GM18507 (cell line): ENCODE measurements around the gene MTERF4.
"Not testable (repeated sequence)": the region's sequence is repeated elsewhere in the genome, so short reads cannot be mapped to it uniquely, and the experiment has no call there.

Source experiments
- DNase-seq: peaks from one replicate; pipeline ENCODE4 v3.0.0; 2011; ENCODE audit warnings: low read depth; ENCODE audit not compliant: insufficient read length; ENCODE audit errors: extremely low spot score
- FAIRE-seq: peaks from 2 replicates; lab custom pipeline; 2011; peaks lifted over from hg19 to GRCh38; lab: Jason Lieb, UNC

Gene MTERF4

DNA sequence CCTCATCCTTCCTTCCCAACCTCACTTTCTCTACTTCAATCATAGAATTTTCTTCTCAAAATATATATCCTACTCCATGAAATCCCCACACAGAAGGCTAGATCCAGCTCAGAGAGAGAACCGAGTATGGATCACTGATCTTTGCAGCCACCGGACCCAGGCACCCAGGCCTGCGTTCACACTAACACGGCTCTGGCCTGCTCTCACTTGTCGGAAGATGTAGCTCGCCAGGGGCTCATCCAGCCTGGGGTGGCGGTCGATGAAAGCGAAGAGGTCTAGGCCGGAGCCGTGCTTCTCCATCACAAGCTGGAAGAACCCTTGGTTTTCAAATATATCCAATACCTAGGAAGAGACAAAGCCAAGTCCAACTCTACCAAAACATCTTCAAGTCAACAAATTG lies 12.7 kb upstream of the MTERF4 start:
- FAIRE-seq, result no peak
- no peak for DNase-seq

- DNase-seq (no peak), FAIRE-seq (peak; percentile 72)
These were observed 10.5 kb upstream of the MTERF4 start for GRCh38 chr2:241112592-241112991.

- DNase-seq (no peak), FAIRE-seq (no peak)
These were observed 10.0 kb upstream of the MTERF4 start for GRCh38 chr2:241112046-241112445.

DNA sequence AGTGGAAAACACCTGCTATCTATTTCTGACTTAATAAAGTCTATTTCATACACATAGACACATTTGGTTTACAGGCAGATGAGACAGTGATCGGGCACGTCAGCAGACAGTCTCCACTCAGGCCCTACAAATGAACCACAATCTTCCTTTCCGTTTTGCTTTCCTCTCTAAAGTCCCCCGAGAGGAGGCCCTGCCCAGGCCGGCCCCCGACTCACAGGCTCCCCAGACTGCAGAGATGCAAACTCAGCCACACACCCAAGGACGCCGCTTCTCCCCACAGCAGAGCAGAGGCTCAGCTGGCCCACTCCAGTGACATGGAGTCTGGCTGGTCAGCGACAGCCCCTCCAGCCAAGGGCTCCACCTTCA lies 9.3 kb upstream of the MTERF4 start:
- FAIRE-seq, result no peak
- no peak for DNase-seq

- peak; percentile 87 for FAIRE-seq
- DNase-seq, result no peak
These were observed 8.7 kb upstream of the MTERF4 start for GRCh38 chr2:241110607-241111439.

DNA sequence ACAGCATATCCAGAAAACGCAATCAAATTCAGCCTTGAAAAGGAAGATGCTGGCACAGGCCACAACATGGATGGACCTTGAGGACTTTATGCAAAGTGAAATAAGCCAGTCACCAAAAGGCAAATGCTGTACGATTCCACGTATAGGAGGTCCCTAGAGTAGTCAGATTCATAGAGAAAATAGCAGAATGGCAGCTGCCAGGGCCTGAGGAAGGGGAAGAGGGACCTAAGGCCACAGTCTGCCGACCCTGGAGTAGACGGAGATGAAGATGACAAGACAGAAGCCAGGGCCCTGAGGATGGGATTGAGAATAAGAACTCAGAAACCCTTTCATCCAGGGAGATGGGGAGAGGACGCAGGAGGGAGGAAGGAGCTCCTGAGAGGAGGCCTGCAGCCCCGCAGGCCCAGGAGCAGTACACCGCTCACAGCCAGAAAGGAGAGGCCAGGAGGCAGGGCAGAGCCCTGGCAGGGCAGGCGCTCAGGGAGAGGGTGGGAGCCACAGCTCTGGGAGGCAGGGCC lies 8.1 kb upstream of the MTERF4 start:
- DNase-seq (no peak), FAIRE-seq (no peak)

GRCh38 chr2:241109210-241110088 lies 7.4 kb upstream of the MTERF4 start:
- FAIRE-seq (peak; percentile 5), DNase-seq (no peak)

DNA sequence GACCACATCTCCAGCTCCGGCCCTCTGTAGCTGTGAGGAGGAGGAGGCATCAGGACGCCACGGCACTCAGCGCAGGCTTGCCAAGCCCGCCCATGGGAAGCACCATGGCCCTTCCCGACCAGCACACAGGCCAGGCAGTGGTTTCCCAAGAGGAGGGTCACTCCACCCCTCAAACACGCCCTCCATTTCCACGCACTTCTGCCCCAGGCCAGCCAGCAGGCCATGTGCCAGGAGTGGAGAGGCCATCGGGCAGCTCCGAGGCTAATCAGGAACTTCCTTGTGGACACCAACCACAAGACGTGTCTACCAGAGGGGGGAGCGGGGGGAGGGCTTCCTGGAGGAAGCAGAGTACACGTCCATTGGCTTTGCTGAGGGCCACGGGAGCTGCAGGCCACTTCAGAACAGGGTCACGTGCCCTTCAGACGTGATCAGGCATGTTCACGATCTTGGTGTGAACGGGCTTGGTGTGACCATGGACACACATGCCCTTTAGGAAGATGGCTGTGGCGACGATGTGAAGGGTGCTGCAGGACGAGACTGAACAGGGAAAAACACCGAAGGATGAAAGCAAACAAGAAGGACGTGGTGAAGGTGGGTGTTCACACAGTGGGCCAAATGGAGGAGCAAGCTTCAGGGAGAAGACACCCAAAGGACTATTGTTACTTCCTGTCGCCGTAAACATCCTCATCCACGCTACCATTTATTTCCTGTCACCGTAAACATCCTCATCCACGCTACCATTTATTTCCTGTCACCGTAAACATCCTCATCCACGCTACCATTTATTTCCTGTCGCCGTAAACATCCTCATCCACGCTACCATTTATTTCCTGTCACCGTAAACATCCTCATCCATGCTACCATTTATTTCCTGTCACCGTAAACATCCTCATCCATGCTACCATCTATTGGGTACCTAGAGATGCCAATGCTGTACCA lies 6.5 kb upstream of the MTERF4 start:
- no peak for FAIRE-seq

DNA sequence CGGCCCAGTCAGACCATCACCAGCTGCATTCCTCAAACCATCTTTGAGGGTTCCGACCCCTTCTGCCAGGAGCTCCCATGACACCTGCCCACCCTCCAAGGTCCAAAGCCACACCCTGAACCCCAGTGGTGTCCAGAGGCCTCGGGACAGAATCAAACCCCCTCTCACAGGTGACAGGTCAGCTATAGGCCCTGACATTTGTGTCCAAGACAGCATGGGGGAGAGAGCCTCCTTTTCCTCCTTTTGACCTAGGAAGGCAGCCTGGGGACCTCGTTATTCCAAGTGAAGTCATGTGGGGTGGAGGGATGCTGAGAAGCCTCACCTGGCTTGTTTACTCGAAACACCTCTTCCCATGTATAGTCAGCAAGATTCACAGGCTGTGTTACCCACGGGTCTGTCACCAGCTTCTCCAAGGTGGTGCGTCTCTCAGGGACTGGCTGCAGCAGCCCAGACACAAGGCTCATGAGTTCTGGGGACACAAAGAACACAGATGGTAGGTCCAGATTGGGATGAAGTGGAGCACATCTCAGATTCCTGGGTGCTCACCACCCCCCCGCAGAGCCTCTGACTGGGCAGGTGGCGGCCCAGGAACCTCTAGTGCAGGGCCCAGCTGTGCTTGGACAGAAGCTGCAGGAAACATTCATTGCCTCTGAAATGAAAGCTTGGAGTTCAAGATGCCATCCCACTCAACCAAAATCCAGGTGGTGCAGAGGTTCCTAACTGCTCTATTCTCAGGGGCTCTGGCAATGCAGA lies 5.1 kb upstream of the MTERF4 start:
- FAIRE-seq, result no peak
- DNase-seq, result no peak

More for the DNA sequence above, 6.5 kb upstream of the MTERF4 start:
- DNase-seq, result no peak

GRCh38 chr2:241105641-241106040 lies 3.6 kb upstream of the MTERF4 start:
- no peak for DNase-seq
- FAIRE-seq, result no peak

- not testable (repeated sequence) for DNase-seq, FAIRE-seq
These were observed 2.5 kb upstream of the MTERF4 start for GRCh38 chr2:241104611-241105010.

GRCh38 chr2:241103176-241103595 lies 1.1 kb upstream of the MTERF4 start:
- no peak for DNase-seq
- FAIRE-seq, result peak; percentile 35

DNA sequence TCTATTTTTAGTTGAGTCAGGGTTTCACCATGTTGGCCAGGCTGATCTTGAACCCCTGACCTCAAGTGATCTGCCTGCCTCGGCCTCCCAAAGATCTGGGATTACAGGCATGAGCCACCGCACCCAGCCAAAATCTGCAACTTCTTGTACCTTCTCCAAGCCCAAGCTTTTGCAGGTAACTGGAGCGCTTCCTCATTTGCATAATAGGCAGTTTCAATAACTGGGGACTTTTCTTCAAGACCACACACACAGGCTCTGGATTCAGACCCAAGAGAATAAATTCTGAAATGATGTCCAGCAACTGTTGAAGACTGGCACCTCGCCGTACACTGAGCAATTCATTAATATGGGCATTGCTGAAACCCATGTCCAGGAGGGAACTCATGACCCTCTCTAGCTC lies 2.8 kb downstream of the MTERF4 start:
- FAIRE-seq (peak; percentile 78), DNase-seq (no peak)

DNA sequence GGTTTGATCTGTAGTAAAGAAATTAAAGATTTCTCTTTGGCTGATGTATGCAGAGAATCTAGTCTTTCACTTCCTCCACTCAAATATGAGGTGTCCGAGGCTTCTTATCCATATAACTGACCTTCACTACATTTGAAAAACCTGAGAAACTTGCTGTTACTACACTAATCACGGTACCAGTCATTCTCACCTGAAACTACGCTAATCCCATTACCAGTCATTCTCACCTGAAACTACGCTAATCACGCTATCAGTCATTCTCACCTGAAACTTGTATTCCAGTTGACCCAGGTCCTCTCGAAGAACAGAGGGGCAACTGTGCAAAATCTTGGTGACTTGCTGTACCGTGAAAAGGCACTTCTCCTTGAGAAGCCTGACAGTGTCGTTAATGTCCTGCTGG lies 5.1 kb downstream of the MTERF4 start:
- DNase-seq (no peak), FAIRE-seq (peak; percentile 78)

- no peak for DNase-seq
- no peak for FAIRE-seq
These were observed 6.3 kb downstream of the MTERF4 start for GRCh38 chr2:241095594-241096290.

DNA sequence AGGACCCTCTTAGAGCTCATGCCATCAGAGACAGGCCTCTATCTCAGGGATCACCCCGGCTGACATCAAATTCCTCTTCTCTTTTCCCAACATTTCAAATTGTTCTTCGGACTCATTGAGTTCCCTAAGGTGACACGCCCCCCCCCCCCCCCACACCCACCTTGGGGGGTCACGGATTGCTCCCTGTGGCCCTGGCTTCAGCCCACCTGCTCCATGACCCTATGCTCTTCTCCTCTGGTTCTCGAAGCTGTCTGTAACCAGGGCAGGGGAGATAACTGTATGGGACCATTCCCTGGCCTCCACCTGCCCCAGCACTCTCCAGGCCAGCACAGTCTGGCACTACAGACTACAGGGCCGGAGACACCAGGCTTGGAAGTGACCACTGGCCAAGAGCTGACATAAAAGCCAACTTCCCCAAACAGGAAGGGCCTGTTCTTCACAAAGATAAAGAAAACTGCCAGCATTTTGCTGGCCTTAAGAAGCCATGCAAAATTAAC lies 7.1 kb downstream of the MTERF4 start:
- FAIRE-seq, result no peak
- no peak for DNase-seq

GRCh38 chr2:241094172-241094571 lies 7.9 kb downstream of the MTERF4 start:
- FAIRE-seq, result no peak
- no peak for DNase-seq
